ENCODE data around the gene PCYT2. TPM values are rescaled to one million over a fixed set of nuclear protein-coding genes. Genes with fewer than 3 reads are reported as not detected.

PCYT2 gene
- total and polyA plus RNA-seq, 9 of the 15 experiments (the other 6 are each of a cell fraction or from before 2014, with no cell fraction given): 0.92 to 134 (median 82.5) TPM

- TF ChIP-seq FIP1L1 (IDR thresholded peaks at IDR 0.05; ENCODE audit: low read depth, low read length, poor library complexity, severe bottlenecking) (no peak), NCOA4 (IDR thresholded peaks at IDR 0.05; ENCODE audit: partially characterized antibody) (no peak), ZBTB5 (IDR thresholded peaks at IDR 0.05) (0 out of 2 replicates have a peak, but pooled peaks have one; percentile 43), HDAC2 (IDR thresholded peaks at IDR 0.05) (peak; percentile 66), MYC (IDR thresholded peaks at IDR 0.05; ENCODE audit: low read depth, low read length) (peak; percentile 75), MYC (CRISPR knock-in tag; IDR thresholded peaks at IDR 0.05; ENCODE audit: borderline replicate concordance, low read depth) (no peak), SIN3A (IDR thresholded peaks at IDR 0.05; ENCODE audit: borderline replicate concordance in 2 of 2, control insufficient read depth in 1 of 2, low read depth in 2 of 2, low read length in 2 of 2) (peak; percentile 41 to 69; a peak in 2 of 4 replicates), ASH1L (IDR thresholded peaks at IDR 0.05; ENCODE audit: borderline replicate concordance, low read depth, partially characterized antibody) (no peak), CREB1 (IDR thresholded peaks at IDR 0.05) (0 out of 2 replicates have a peak, but pooled peaks have one; percentile 35), CREB1 (CRISPR knock-in tag; IDR thresholded peaks at IDR 0.05) (no peak), REST (IDR thresholded peaks at IDR 0.05; ENCODE audit: borderline replicate concordance) (0 out of 2 replicates have a peak, but pooled peaks have one; percentile 6), REST (CRISPR knock-in tag; IDR thresholded peaks at IDR 0.05; ENCODE audit: low read depth) (no peak)
- TF ChIP-seq, protein P1, sequence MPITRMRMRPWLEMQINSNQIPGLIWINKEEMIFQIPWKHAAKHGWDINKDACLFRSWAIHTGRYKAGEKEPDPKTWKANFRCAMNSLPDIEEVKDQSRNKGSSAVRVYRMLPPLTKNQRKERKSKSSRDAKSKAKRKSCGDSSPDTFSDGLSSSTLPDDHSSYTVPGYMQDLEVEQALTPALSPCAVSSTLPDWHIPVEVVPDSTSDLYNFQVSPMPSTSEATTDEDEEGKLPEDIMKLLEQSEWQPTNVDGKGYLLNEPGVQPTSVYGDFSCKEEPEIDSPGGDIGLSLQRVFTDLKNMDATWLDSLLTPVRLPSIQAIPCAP (CRISPR knock-in tag; IDR thresholded peaks at IDR 0.05; ENCODE audit: borderline replicate concordance): no peak
- TF ChIP-seq, protein P2, sequence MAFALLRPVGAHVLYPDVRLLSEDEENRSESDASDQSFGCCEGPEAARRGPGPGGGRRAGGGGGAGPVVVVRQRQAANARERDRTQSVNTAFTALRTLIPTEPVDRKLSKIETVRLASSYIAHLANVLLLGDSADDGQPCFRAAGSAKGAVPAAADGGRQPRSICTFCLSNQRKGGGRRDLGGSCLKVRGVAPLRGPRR (CRISPR knock-in tag; IDR thresholded peaks at IDR 0.05): no peak
Observed at GRCh38 chr17:81926451-81927151, 15.4 kb upstream of the PCYT2 start (continued).
